HG02759 (cell line): ENCODE data around the gene G0S2.

Experiments
- ATAC-seq: cut with Tn5 transposase; IDR thresholded peaks from one replicate; pipeline ENCODE4 v1.9.1; 2021; ENCODE audit warnings: mild to moderate bottlenecking, moderate library complexity; ENCODE audit not compliant: unreplicated experiment

Gene G0S2

GRCh38 chr1:209674957-209675564 lies at the start of gene G0S2:
G0S2 (plus strand) TSS chr1:209675412; CDS start chr1:209675685, 273 bp downstream.
- ATAC-seq: no peak

GRCh38 chr1:209625791-209626285 lies 49.4 kb upstream of the G0S2 start:
- no peak for ATAC-seq

- ATAC-seq: no peak
Observed at GRCh38 chr1:209626346-209627026, 48.7 kb upstream of the G0S2 start.

GRCh38 chr1:209627027-209627731 lies 48.0 kb upstream of the G0S2 start:
- ATAC-seq: peak; percentile 14

GRCh38 chr1:209627732-209628196 lies 47.4 kb upstream of the G0S2 start:
- peak; percentile 85 for ATAC-seq

GRCh38 chr1:209628618-209629299 lies 46.5 kb upstream of the G0S2 start:
- no peak for ATAC-seq

GRCh38 chr1:209629621-209630382 lies 45.4 kb upstream of the G0S2 start:
- ATAC-seq: no peak

DNA sequence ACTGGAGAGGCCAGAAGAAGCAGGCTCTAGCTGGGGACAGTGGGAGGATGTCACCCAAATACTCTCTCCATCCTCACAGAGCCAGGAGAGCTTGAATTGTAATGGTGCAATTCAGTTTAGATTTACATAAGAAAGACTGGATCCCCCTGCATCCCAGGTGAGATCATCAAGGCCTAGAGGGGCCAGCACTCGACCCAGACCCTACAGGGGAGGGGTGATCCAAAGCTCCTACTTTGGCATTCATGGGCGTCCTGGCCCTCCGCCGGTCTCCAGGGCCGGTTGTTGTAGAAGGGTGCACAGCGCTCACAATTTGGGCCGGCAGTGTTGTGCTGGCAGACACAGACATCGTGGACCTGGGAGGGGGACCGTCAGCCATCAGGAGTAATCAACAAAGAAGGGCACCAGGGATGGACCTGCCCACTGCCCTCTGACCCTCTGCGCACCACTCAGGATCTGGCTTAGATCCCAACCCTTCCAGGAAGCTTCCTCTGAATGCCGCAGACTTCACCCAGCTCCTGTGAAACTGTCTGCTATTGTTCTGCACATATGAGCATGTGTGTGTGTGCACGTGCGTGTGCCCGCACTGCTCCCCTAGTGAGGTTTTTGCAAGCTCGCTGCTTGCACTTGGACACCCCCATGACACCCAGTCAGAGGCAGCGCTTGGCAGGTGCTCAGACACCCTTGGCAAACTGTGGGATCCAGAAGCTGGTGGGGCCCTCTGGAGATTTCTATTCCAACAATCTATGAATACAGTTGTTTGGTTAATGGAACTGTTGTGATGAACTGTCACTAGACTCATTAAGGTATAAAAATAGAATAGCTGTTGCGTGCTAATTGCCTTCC lies 44.6 kb upstream of the G0S2 start:
- ATAC-seq: no peak

DNA sequence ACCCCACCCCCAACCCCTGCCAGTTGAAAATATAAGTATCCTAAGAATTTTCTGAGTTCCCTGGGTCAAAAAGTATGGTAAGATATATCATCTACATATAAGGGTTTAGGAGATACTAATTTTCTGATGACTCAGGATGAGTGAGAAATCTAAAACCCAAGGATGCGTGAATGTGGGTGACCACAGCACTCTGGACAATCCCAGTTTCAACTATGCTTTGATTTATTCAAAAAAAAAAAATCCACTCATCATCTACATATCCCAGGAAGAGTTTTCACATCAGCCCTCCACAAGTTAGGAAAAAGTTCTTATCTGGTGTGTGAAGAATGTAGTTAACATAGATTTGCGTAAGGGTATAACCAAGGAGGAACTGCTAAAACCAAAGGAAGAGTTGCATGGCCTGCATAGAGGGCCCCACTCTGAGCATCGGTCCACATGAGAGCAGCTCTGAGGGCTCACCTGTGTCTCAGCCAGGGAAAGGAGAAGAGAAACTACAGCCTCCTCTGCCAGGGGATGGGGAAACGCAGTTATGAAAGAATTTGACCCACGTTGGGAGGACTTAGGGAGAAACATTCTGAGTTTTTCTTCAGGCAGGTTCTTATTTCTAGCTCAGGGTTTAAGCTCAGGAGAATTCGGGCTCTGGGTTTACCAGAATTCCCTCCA lies 41.7 kb upstream of the G0S2 start:
- no peak for ATAC-seq

- ATAC-seq: no peak
Observed at GRCh38 chr1:209634005-209634737, 41.0 kb upstream of the G0S2 start.

DNA sequence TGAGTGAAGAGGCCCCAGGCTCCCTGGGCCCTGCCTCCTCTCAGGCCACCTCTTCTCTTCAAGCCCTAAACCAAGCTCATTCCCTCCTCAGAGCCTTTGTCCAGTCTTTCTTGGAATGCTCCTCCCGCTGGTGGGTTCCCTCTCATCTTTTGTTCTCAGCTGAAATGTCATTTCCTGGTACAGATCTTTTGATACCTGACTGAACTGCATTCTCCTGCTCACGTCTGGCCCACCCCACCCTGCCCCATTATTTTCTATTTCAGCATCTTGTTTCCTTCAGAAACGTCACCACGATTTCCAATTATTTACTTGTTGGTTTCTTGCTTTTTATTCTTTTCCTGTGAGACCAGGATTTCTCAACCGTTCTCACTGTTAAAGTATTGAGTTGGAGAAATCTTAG lies 39.4 kb upstream of the G0S2 start:
- no peak for ATAC-seq

DNA sequence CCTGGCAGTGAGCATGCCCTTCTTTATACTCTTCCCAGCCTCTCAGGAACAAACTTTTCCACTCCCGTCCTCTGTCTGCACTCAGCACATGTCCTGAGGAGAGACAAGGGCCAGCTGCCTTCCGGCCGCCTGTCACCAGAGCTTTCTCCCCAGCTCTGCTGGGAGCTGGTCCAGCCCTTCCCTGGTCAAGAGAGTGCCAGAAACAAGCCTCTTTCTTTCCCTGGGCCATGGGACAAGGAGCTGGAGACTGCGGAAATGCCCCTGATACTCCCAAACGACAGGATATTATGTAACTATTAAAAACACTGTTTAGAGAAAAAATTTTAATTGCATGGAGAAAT lies 33.4 kb upstream of the G0S2 start:
- no peak for ATAC-seq

- ATAC-seq: no peak
Observed at GRCh38 chr1:209642816-209643215, 32.4 kb upstream of the G0S2 start.

DNA sequence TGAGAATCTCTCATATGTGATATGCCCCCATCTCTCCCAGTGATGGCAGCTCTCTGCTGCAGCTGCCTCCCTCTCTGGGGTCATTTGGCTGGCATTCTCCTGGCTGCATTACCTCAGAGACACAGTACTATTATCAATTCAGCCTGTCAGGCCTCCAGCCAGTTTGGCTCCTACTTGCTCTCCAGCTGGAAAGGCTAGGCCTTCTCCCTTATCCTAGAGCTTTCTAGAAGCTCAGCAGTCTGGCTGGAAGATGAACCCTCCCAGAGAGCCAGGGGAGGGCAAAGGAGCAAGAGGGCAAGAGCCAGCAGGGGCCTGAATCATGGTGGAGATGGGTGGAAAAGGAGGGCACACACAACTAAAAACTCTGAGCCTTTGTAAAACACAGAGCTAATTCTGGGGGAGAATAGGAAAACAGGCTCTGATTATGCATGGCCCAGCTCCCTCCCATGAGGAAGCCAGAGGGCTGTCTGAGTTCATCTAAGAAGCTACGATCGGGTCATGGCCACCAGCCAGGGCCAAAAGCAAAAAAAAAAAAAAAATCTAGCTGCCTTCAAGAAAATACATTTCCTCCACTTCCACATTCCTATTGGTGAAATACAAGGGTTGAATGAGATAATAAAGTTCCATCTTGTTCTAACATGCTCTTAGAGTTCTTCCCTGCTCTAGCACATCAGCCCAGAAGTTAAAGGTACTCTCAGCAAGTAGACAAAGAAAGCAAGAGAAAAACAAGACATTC lies 31.8 kb upstream of the G0S2 start:
- ATAC-seq: no peak

- no peak for ATAC-seq
Observed at GRCh38 chr1:209645574-209646452, 29.4 kb upstream of the G0S2 start.

- ATAC-seq: no peak
Observed at GRCh38 chr1:209646558-209646957, 28.7 kb upstream of the G0S2 start.

DNA sequence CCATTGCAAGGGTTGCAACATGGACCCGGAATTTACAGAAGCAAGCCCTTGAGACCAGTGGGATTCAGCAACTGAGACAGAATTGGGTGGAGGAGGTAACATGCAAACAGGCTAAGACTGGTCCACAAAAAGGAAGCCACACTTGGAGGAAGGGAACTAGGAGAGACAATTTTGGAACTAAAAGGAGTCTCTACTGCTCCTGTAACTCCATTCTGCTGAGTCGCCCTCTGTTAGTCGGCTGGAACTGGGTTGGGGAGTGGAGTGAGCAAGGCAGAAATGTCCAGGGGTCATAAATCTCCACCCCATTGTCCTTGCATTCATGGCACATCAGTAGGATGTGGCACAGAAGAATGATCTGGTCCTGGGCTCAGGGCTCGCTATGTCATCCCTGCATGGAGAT lies 28.1 kb upstream of the G0S2 start:
- no peak for ATAC-seq
